OCI-LY3 (cell line): ENCODE measurements around the gene MAD1L1.

Experiments
- H2AFZ ChIP-seq: fragments of 200-600, 300-600 bp; shearing (Covaris generic); 2 replicates; pipeline ENCODE4 v1.6.0; 2014; ENCODE audit warnings: antibody characterized with exemption, low read depth, low read length
- H3K27ac ChIP-seq: fragments of 200-600, 300-600 bp; sonication (generic); 2 replicates; pipeline ENCODE4 v1.5.1; 2014; ENCODE audit warnings: mild to moderate bottlenecking, low read length, moderate library complexity, mixed read lengths
- H3K27me3 ChIP-seq: fragments of 200-600, 300-600 bp; sonication (generic); 2 replicates; pipeline ENCODE4 v1.6.1; 2014; ENCODE audit warnings: low read depth, low read length, mixed read lengths
- H3K36me3 ChIP-seq: fragments of 200-600, 300-600 bp; sonication (generic); replicated peaks from 2 replicates; pipeline ENCODE3; 2014; ENCODE audit warnings: low read depth, low read length, mixed read lengths
- H3K4me1 ChIP-seq: fragments of 300-600, 200-600 bp; sonication (generic); 2 replicates; pipeline ENCODE4 v1.6.1; 2014; ENCODE audit warnings: low read length, mixed read lengths
- H3K4me2 ChIP-seq: fragments of 200-600, 300-600 bp; sonication (generic); 2 replicates; pipeline ENCODE4 v1.6.1; 2014; ENCODE audit warnings: low read length, mixed read lengths
- H3K4me3 ChIP-seq: fragments of 300-600, 200-600 bp; sonication (generic); 2 replicates; pipeline ENCODE4 v1.5.1; 2014; ENCODE audit warnings: antibody characterized with exemption, mild to moderate bottlenecking, low read length, moderate library complexity
- H3K79me2 ChIP-seq: fragments of 300-600, 200-600 bp; shearing (Covaris generic); 2 replicates; pipeline ENCODE4 v1.6.1; 2014; ENCODE audit warnings: mild to moderate bottlenecking, low read length, mixed read lengths
- H3K9ac ChIP-seq: fragments of 300-600, 200-600 bp; shearing (Covaris generic); 2 replicates; pipeline ENCODE4 v1.6.0; 2014; ENCODE audit warnings: mild to moderate bottlenecking, low read length, moderate library complexity
- H3K9me3 ChIP-seq: fragments of 200-600, 300-600 bp; shearing (Covaris generic); 2 replicates; pipeline ENCODE4 v1.6.1; 2014; ENCODE audit warnings: low read length, mixed read lengths; ENCODE audit not compliant: insufficient read depth
- H4K20me1 ChIP-seq: fragments of 200-600, 300-600 bp; sonication (generic); 2 replicates; pipeline ENCODE4 v1.6.1; 2016; ENCODE audit warnings: low read length, mixed read lengths; ENCODE audit not compliant: insufficient read depth
- EZH2phosphoT487 ChIP-seq: fragments of 200-600 bp; shearing (Covaris generic); IDR thresholded peaks from 2 replicates; pipeline ENCODE4 v1.6.1; 2018; ENCODE audit warnings: antibody characterized with exemption, mixed run types, low read depth
- TF ChIP-seq, protein P1 (sequence below): fragments of 200-600, 300-600 bp; sonication (generic); IDR thresholded peaks from 2 replicates; pipeline ENCODE4 v1.5.1; 2014; ENCODE audit warnings: antibody characterized with exemption, low read length, low read depth

The MAD1L1 gene

DNA sequence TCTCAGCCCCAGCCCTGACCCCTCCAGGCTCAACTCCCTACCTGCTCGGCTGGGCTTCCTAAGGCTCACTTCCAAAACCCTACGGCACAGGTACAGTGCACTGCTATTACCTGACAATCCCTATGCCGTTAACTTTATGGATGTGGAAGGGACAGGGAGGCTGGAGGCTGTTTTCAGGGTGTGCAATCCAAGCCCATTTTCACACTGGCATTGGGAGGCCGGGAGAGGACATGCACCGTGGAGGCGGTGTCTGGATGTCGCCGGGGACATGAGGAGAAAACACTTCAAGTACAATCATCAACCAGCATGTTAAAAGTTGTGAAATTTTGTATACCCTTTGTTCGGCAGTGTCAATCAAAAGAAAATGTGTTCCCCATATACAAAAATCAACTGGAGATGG is 80.1 kb downstream of the MAD1L1 start:
- Histone ChIP-seq H3K36me3 (no peaks in the 10 kb centered on the region), H3K27ac (no peak overlapping the region), H3K27me3 (no peaks in the 10 kb centered on the region), H3K9me3 (no peaks in the 10 kb centered on the region), H4K20me1 (no peaks in the 10 kb centered on the region), H3K79me2 (no peaks in the 10 kb centered on the region), H2AFZ (no peak overlapping the region), H3K9ac (no peak overlapping the region), H3K4me3 (no peak overlapping the region), H3K4me1 (no peaks in the 10 kb centered on the region), H3K4me2 (no peak overlapping the region)
- TF ChIP-seq EZH2phosphoT487: no peak
- TF ChIP-seq, protein P1, sequence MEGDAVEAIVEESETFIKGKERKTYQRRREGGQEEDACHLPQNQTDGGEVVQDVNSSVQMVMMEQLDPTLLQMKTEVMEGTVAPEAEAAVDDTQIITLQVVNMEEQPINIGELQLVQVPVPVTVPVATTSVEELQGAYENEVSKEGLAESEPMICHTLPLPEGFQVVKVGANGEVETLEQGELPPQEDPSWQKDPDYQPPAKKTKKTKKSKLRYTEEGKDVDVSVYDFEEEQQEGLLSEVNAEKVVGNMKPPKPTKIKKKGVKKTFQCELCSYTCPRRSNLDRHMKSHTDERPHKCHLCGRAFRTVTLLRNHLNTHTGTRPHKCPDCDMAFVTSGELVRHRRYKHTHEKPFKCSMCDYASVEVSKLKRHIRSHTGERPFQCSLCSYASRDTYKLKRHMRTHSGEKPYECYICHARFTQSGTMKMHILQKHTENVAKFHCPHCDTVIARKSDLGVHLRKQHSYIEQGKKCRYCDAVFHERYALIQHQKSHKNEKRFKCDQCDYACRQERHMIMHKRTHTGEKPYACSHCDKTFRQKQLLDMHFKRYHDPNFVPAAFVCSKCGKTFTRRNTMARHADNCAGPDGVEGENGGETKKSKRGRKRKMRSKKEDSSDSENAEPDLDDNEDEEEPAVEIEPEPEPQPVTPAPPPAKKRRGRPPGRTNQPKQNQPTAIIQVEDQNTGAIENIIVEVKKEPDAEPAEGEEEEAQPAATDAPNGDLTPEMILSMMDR: no peak

DNA sequence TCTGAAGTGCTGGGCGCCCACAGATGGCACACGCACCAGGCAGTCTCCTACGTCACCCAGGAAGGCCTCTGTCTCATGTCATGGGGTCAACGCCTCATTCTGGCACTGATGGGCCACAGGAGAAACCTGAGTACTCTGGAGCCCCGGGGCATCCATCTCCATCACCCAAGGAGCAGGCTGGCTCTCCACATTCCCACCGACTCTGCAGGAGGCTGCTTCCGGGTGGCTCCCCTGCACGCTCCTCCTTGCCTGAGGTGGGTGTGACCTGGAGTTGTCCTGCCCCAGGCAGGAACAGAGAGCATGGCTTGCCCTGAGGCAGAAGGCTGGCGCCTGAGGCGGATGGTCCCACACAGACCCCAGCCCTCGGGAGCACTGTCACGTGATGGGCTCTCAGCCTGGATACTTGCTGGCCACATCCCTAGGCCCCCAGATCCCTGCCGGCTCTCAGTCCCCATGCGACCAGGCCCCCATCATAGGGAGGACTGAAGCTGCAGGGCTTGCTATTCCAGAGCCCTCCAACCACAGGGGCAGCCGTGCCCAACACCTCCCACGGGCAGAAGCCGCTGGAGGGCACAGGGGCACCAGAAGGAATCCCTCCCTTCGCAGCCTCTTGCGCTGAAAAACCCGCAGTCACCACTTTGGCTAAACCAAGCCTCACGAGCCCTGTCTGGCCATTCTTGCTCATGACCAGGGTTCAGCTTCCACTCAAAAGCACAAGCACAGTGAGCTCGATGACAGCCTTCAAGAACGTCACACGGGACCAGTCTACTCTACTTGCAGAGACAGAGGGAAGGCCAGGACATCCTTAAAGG is 80.7 kb downstream of the MAD1L1 start:
- no peak overlapping the region for H3K27ac ChIP-seq
- H3K9ac ChIP-seq: no peak overlapping the region
- H2AFZ ChIP-seq: no peak overlapping the region
- H4K20me1 ChIP-seq: no peaks in the 10 kb centered on the region
- H3K27me3 ChIP-seq: no peaks in the 10 kb centered on the region
- H3K4me2 ChIP-seq: no peak overlapping the region
- H3K36me3 ChIP-seq: no peaks in the 10 kb centered on the region
- H3K9me3 ChIP-seq: no peaks in the 10 kb centered on the region
- H3K4me1 ChIP-seq: no peaks in the 10 kb centered on the region
- no peak overlapping the region for H3K4me3 ChIP-seq
- no peak for TF ChIP-seq EZH2phosphoT487
- TF ChIP-seq, protein P1: no peak
- no peaks in the 10 kb centered on the region for H3K79me2 ChIP-seq

DNA sequence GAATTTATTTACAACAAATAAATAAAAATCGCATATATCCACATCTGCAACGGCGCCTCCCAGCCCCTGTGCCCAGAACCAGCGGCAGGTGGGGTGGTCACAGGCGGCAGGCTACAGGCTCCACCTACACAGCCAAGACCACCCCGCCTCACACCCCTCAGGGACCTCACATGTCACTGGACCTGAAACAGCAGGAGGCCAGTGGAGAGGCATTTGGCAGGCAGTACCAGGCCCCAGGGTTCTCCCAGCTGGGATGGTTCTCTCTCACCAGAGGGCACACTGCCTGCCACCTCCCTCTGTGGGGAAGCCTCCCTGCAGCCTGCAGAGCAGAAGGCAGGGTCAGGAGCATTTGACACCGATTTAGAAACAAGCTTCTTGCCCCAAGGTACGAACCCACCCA is 81.5 kb downstream of the MAD1L1 start:
- Histone ChIP-seq H3K4me1 (no peaks in the 10 kb centered on the region), H3K9ac (no peak overlapping the region), H2AFZ (no peak overlapping the region), H3K9me3 (no peaks in the 10 kb centered on the region), H3K27ac (no peak overlapping the region), H4K20me1 (no peaks in the 10 kb centered on the region), H3K4me2 (no peak overlapping the region), H3K4me3 (no peak overlapping the region), H3K27me3 (no peaks in the 10 kb centered on the region), H3K79me2 (no peaks in the 10 kb centered on the region), H3K36me3 (no peaks in the 10 kb centered on the region)
- TF ChIP-seq EZH2phosphoT487: no peak
- TF ChIP-seq, protein P1: no peak

DNA sequence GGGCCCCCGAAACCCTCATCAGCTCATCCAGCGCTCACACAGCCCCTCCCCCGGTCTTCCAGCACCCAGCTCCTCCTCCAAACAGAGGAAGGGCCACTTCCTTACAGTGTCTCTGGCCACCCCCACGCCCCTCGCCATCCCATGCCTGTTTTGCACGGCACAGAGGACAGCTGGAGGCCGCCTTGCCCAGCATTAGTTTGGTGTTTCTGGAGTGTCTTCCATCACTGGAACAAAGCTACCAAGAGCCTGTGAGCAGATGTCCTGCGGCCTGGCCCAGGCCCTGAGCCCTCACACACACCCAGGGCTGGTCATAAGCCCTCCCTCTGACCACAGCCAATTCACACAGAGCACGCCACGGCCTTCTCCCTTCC is 82.3 kb downstream of the MAD1L1 start:
- no peak overlapping the region for H3K27ac ChIP-seq
- no peaks in the 10 kb centered on the region for H3K9me3 ChIP-seq
- no peak overlapping the region for H3K4me2 ChIP-seq
- H3K79me2 ChIP-seq: no peaks in the 10 kb centered on the region
- no peak overlapping the region for H3K9ac ChIP-seq
- TF ChIP-seq, protein P1: no peak
- TF ChIP-seq EZH2phosphoT487: no peak
- no peaks in the 10 kb centered on the region for H4K20me1 ChIP-seq
- no peak overlapping the region for H3K4me3 ChIP-seq
- no peaks in the 10 kb centered on the region for H3K4me1 ChIP-seq
- H3K27me3 ChIP-seq: no peaks in the 10 kb centered on the region
- H2AFZ ChIP-seq: no peak overlapping the region
- H3K36me3 ChIP-seq: no peaks in the 10 kb centered on the region
